Activated CD4-positive, alpha-beta T cell treated with anti-CD3 and anti-CD28 coated beads for 36 hours (primary cell): ENCODE results near the gene DRD2. TPM values are rescaled to one million over a fixed set of nuclear protein-coding genes. Genes with fewer than 3 reads are reported as not detected.

Experiments
- ATAC-seq: fragments of 200-7000 bp; cut with Tn5 transposase; one replicate; pipeline ENCODE4 v1.10.0; 2021; ENCODE audit warnings: mild to moderate bottlenecking, moderate library complexity
- CTCF ChIA-PET: fragments of 350-600 bp; sonication (Branson Sonifier 250); formaldehyde crosslinking; loops from one replicate; lab custom pipeline; 2021; ENCODE audit warnings: antibody characterized with exemption; lab: Charles Lee
- POLR2A ChIA-PET: fragments of 350-600 bp; sonication (Branson Sonifier 250); formaldehyde crosslinking; loops from one replicate; lab custom pipeline; 2021; ENCODE audit warnings: antibody characterized with exemption, inconsistent platforms; lab: Charles Lee
- DNase-seq: peaks from one replicate; pipeline ENCODE4 v3.0.0-alpha.2; 2020
- H3K27ac Mint-ChIP-seq: one replicate; pipeline ENCODE4 v1.8.0; 2021; ENCODE audit warnings: mixed read lengths
- H3K27me3 Mint-ChIP-seq: one replicate; pipeline ENCODE4 v1.8.0; 2021; ENCODE audit warnings: mixed read lengths
- H3K36me3 Mint-ChIP-seq: one replicate; pipeline ENCODE4 v1.8.0; 2021; ENCODE audit warnings: low read depth, mixed read lengths
- H3K4me1 Mint-ChIP-seq: one replicate; pipeline ENCODE4 v1.8.0; 2021; ENCODE audit warnings: mixed read lengths
- H3K4me3 Mint-ChIP-seq: one replicate; pipeline ENCODE4 v1.8.0; 2021; ENCODE audit warnings: mild to moderate bottlenecking, moderate library complexity, mixed read lengths
- H3K9me3 Mint-ChIP-seq: one replicate; pipeline ENCODE4 v1.8.0; 2021; ENCODE audit warnings: low read depth, mixed read lengths
- intact Hi-C, 2 experiments: fragments of 100-400 bp; cut with DNase I in 1 of 2; cut with micrococcal nuclease in 1 of 2; formaldehyde crosslinking; loops; one replicate each; pipeline versions ENCODE4 v1.14.2 to v1.15.1; 2022 to 2024; cut with DNase I, micrococcal nuclease
- microRNA-seq: library from miRNA; unstranded; fragments of <30 nt; microRNA quantifications from one replicate; pipeline ENCODE4 v1.2.0, GENCODE V29; 2021; ENCODE audit warnings: borderline replicate concordance
- total RNA-seq, 2 experiments: library from RNA; stranded (reverse); gene quantifications; one replicate each; pipeline ENCODE4 v1.2.3, GENCODE V29; 2021

The DRD2 gene
- total RNA-seq, 2 experiments from 2014 or later = not detected

DNA sequence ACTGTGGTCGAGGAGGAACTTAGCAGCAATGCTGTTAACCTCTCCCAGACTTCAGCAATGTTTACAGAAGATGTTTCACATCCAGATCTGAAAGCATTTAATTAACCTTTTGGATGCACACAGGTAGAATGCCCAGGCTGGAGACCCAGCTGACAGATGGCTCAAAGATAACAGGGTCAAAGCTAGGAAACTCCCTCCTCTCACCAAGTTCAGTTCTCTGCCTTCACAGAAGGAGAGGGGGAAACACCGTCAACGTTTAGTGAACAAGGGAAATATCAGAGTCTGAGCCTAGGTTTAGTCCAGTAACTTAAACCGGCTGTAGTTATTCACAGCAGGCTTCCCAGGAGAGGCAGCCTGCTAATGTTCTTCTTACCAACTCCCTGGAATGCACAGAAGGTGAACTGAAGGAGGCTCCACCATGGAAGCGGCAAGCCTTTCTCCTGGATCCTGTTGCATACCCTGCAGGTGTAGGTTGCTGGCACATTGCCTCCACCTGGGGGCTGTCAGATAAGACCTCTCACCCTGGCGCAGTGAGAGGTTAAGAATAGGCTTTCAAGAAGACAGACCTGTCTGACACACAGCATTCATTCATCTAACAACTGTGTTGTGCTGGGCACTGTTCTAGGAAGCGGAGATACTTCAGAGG is 111.1 kb downstream of the DRD2 start:
- no peaks in the 10 kb centered on the region for H3K9me3 Mint-ChIP-seq
- H3K27me3 Mint-ChIP-seq = no peaks in the 10 kb centered on the region
- no peak for DNase-seq
- peaks cover 19% of the 10 kb centered on the region for H3K4me1 Mint-ChIP-seq
- POLR2A ChIA-PET = no interaction called here
- ATAC-seq = no peak
- CTCF ChIA-PET = no interaction called here
- intact Hi-C loops = no loop called here
- H3K4me3 Mint-ChIP-seq = no peak overlapping the region
- no peak overlapping the region for H3K27ac Mint-ChIP-seq
- H3K36me3 Mint-ChIP-seq = peaks cover 20% of the 10 kb centered on the region

DNA sequence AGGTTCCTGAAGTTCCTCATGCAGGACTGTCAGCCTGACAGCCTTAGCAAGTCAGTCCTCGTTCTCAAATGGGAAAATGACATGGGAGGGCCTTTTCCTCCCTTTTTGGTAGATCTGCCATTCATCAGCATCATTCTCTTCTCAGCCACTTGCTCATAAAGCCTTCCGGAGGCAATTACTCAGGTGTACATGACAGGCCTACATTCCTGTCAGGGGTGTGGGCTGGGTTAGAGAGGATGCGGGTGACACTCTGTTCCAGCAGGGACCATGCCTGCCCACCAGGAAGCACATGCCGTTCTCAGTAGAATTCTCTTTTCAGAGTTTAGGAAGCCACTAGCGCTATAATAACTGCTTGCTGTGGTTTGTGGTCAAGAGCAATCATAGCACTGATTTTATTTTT is 111.8 kb downstream of the DRD2 start:
- Mint-ChIP-seq H3K27me3 (no peaks in the 10 kb centered on the region), H3K9me3 (no peaks in the 10 kb centered on the region), H3K4me1 (peaks cover 19% of the 10 kb centered on the region), H3K36me3 (peaks cover 24% of the 10 kb centered on the region), H3K27ac (no peak overlapping the region), H3K4me3 (no peak overlapping the region)
- ChIA-PET POLR2A (no interaction called here), CTCF (no interaction called here)
- no peak for ATAC-seq
- DNase-seq = no peak
- intact Hi-C loops = no loop called here

Small RNAs within 50 kb of the gene (microRNA-seq; reads per million reads assigned to microRNA genes)
- not detected for gene MIR4301

Other genes starting within 250 kb of the DRD2 start
- gene TTC12, start 160.8 kb downstream of the DRD2 start, total RNA-seq = 10 to 100 TPM; 16.3 to 17.6 TPM
- under 1 TPM; 0.07 to 0.14 TPM for gene ANKK1, start 87.6 kb downstream of the DRD2 start, total RNA-seq
- under 1 TPM; 0.32 to 0.46 TPM for gene TMPRSS5, start 230.9 kb upstream of the DRD2 start, total RNA-seq